Stimulated activated CD4-positive, alpha-beta T cell treated with anti-CD3 and anti-CD28 coated beads, Interleukin-2, amount 100 ng/mL, for 48 hours (primary cell): ENCODE results near the gene ADA.
"Not testable (repeated sequence)": the region's sequence is repeated elsewhere in the genome, so short reads cannot be mapped to it uniquely, and the experiment has no call there.

Source experiments
- DNase-seq, 2 donors: peaks; one replicate each; pipeline ENCODE4 v3.0.0-alpha.2; 2020

The ADA gene

DNA sequence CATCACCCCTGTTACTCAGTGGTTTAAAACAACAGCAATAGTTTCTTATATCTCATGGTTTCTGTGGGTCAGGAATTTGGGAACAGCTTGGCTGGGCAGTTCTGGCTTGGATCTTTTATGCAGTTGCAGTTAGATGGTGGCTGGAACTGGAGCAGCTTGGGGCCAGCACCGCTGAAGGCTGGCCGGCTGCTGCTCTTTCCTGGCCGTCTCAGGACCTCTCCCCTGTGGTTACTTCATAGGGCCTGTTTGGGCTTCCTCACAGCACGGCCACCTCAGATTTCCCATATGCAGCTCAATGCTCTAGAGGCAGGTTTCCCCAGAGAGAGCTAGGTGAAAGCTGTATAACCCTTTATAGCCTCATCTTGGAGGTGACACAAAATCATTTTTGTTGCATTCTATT, 53.6 kb downstream of the ADA start:
- no peak for DNase-seq

DNA sequence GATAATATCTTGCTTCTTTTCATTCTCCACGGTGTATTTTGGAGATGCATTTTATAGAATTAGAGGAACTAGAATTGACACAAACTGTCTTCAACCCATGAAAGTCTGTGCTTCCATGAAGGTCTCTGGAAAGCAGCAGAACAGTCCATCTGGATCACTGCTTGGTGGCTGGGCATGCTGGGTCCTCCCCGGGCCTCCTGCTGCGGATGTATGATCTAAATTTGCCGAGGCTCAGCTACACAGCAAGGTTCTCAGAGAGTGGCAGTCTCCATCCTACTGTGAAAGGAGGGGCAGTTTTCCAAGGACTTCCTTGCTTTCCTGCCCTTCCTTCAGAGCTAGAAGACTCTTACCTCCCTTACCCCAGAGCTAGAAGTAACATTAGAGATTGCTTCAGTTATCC, 54.0 kb downstream of the ADA start:
- no peak for DNase-seq

DNA sequence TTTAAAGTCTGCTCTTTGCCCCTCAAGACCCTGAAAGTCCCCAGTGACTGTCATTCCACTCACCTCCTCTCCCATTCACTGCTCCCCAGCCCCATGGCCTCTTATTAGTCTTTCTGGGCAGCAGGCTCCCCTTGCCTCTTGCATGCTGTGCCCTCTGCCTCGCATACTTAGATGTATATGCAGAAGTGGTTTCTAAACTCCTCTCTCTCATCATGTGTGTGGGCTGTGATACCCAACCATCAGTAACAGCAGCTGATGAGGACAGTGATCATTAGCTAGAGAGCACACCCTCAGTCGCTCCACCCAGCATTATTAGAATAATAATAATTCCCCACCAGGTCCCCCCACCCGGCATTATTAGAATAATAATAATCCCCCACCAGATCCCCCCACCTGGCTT, 54.6 kb downstream of the ADA start:
- no peak for DNase-seq

DNA sequence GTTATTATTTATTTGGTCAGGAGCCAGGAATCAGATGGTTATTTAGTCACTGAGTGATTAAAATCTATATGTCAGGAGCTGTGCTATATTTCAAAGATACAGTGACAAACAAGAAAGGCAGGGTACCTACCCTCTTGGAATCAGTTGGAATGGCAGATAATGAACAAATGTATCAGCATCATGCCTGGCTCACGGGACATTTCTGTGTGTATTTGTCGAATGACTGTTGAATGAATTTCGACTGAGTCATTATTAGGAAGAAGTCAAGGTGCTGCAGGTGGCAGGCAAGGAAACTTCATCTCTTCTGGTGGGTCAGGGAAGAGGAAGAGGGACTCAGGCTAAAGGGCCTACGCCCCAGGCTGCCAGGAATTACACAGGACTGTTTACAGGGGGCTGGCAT, 55.5 kb downstream of the ADA start:
- no peak for DNase-seq

DNA sequence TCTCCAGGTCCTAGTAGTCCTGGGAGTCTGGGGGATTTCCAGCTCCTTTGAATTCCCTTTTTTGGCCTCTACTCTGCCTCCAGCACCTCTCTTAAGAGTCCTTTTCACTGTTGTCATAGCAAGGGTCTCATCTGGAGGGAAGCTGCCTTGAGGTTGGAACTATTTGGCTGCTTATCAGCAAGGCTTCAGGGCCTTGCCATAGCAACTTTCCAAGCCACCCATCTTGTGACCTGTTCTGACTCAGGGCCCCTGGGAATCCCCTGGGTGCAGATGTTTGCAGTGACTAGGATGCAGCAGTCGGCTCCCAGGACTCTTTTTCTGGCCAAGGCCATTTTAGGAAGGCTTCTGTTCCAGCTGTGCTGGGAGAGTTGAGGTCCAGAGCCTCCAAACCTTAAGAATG, 56.8 kb downstream of the ADA start:
- no peak for DNase-seq

DNA sequence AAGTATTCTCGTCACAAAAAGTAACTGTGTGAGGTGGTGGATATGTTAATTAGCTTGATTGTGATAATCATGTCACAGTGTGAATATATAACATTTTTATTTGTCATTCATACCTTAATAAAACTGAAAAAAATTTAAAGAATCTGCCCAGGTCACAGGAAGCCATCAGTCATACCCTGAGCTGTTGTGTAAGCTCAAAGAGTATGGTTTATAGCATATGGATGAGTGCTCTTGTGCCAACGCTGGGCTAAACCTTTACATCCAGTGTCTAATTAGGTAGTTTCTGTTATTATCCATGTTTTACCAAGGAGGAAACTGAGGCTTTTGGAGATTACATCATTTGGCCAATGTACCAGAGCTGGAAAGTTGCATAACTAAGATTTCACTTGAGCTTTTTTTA, 57.7 kb downstream of the ADA start:
- DNase-seq = no peak

DNA sequence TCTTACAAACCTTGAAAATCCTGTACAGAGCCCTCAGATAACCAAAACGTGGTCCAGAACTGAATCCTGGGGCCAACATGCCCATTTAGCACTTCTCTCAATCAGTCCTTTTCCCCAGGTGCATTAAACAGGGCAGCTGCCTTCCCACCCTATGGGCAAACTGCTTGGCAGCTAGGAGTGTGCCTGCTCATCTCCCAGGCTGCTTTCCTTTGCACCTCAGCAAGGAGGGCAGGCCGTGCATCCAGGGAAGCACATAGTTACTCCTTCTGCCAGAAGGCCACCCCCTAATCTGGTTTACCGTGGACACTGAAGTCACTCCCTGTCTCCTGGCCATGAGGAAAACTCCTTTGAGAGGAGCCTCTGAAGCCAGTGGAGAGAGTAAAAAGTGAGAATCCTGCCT, 59.1 kb downstream of the ADA start:
- no peak for DNase-seq

DNA sequence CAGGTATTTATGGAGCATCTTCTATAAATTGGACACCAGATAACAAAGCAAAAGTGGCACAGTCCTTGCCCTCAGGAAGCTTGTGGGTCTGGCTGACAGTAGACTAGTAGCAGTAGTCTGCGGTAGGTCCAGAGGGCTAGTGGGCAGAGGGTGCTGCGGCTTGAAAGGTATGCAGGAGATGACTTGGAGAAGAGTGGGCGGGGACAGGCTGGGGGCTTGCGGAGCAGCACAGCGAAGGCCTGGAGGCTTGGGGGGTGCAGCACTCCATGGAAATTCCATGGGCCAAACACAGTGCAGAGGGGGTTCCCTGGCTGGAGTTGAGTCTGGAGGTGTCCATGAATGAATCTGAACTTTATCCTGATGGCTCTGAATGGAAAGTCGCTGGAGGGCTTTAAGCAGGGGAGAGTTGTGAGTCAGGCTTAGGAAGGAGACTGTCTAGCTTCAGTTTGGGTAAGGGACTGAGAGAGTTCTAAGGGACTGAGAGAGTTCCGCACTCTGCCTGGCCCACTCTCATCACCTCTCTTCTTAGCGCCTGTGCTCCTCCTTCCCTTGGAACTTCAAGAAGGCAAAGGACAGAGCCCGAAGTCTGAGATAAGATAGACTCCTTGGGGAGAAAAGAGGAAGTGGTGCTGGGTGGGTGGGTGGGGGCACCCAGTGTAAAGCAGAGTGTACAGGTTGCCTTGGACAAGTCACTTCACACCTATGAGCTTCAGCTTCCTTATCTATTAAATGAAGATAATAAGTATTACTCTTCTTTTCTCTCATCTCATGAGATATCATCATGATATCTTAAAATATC, 60.3 kb downstream of the ADA start:
- no peak for DNase-seq

DNA sequence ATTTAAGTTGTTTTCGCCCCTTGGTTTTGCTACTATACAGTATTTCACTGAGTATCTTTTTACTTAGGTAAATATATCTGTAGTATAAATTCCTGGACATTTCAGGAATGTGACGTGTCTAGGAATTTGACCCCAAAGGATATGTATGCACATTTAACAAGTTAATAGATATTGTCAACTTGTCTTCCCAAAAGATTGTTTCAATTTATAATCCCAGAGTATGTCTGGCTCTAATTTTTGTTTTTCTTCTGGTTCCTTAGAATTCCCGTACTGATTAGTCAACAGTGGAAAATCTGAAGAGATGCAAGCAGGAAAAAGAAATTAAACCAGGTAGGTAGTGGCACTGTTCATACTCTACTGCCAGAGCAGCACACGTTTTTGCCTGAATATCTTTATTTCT, 62.0 kb downstream of the ADA start:
- no peak for DNase-seq

DNA sequence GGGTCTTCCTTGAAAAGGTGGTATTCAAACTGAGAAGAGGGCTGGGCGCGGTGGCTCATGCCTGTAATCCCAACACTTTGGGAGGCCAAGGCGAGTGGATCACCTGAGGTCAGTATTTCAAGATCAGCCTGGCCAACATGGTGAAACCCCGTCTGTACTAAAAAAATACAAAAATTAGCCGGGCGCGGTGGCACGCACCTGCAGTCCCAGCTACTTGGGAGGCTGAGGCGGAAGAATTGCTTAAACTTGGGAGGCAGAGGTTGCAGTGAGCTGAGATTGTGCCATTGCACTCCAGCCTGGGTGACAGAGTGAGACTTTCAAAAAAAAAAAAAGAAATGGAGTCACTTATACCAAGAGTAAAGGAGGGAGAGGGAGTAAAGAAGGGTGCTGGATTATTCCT, 63.2 kb downstream of the ADA start:
- not testable (repeated sequence) for DNase-seq

DNA sequence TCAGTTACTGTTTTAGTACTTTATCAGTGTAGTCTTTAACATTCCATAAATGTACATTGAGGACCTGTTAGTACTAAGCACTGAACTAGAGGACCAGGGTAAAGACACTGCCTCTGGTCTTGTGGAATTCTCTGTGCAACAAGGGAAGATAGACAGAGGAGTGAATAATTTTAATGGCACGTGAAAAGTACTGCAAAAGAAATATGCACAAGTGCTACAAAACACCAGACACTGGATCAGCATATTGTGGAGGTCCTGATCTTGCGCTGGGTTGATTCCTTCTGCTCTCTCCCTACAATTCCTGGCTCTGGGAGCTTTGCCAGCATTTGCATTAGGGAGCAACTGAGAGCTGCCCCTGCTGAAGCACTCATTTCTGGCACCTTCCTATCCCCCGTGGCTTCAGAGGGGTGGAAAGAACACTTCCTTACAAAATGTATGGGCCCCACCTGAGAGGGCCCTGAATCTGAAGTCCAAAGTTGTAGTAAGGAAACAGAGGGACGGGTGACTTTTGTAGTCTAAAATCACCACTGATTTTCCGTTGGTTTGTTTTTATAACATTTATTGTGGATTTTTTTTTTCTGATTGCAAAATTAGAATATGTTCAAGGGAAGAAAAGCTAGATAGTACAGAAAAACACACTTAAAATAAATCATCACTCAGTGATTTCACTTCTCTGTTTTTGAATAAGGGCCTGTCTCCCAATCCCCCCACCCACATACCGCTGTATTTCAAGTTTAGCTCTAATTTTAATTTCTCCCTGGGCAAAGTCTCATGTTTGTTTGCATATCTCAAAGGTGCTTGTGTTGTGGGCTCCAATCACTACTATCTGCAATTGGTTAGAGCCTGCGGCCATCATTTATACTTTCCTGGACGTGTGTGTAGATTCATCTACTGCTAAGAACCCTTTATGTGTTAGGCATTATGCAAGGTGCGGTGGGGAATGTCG, 64.2 kb downstream of the ADA start:
- no peak for DNase-seq

DNA sequence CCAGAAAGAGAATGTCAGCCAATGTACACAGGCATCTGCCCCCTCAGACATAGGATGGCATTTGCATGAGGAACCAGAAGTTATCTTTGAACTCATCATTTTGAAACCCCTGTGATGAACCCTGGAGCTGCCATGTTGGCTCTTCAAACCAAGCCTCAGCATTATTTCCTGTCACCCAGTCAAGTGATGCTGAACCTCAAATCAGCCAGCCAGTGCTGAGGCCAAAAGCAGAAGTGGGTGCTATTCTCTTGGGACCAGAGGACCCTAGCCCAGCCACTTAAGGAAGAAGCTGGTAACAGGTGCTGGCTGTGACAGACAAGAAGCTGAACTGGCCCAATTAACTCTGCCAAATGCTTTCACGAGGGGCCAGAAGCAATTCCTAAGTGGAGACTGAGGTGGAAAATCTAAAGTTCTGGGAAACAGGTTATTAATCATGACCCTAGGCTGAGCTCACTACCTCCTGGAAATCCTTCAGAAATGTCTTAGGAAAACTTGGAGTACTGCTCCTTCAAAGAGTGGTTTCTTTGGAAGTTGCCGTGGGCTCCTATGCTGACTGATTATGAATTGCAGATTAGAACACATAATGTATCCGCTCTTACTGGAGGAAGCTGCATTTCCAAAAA, 65.1 kb downstream of the ADA start:
- DNase-seq = no peak

DNA sequence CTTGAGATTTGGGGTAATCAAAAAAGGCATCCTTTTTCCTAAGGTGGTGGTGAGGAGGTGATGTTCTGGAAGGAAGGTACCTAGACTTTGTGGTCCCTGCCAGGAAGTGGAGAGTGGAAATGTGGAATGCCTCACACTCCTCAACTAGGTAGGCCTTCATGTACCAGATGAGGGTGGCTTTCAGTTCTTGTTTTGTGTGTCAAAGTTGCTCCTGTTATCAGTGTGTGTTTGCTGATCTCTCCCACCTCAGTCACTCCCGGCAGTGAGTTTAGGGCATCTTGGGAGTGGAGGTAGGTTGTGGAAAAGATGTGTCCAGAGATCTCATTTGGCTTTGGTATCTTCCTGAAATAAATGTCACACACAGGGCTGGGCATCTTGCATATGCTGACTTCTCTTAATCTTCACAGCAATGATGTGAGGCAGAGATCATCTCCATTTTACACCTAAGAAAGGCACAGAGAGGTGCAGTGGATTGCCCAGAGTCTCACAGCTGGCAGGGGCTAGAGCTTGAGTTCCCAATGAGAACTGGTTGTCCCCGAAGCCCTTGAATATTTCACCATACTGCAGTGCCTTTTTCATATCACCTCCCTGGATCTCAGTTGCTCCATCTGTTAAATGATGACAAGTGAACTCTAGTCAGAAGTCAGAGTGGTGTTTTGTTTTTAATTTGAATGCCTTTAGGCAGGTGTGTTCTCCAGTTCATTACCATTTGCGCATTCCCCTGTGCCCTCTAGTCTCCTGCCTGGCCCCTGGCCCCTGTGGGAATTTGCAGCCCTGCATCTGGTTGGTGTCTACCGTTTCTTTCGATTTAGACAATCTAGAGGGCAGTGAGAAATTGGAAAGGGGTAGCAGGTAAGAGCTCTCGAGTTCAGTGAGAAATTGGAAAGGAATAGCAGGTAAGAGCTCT, 66.2 kb downstream of the ADA start:
- no peak for DNase-seq

DNA sequence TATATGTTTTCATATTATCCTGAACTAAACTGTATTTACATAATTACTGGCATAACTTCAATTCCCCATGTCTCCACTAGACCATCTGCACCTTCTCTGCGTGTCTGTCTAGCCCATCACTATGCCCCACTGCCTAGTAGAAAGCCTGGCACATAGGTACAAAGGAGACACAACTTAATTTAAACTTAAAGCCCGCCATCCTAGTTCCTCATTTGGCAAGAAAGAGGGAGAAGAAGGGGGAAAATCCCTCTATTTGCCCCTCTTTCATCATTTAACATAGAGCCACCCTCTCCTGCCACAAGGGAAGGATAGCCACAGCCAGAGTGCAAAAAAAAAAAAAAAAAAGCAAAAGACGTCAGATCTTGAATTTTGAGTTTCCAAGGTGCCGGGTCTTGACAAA, 67.3 kb downstream of the ADA start:
- no peak for DNase-seq

DNA sequence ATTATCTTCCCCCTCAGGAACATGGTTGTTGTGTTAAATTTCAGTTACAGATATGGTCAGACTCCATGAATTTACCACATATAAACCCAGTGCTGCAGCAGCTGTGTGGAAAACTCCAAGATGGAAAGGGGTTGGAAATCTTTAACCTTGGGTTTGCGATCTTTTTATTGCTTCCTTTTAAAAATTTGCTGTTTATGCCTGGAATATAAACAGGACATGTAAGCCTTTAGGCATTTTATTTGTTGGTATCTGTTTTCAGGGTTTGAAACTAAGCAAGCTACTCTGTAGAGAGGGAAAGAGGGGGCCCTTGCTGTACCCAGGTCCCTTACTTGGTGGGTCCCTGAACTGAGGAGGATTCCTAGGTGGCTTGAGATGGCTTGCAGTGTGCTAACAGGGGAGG, 68.3 kb downstream of the ADA start:
- no peak for DNase-seq

DNA sequence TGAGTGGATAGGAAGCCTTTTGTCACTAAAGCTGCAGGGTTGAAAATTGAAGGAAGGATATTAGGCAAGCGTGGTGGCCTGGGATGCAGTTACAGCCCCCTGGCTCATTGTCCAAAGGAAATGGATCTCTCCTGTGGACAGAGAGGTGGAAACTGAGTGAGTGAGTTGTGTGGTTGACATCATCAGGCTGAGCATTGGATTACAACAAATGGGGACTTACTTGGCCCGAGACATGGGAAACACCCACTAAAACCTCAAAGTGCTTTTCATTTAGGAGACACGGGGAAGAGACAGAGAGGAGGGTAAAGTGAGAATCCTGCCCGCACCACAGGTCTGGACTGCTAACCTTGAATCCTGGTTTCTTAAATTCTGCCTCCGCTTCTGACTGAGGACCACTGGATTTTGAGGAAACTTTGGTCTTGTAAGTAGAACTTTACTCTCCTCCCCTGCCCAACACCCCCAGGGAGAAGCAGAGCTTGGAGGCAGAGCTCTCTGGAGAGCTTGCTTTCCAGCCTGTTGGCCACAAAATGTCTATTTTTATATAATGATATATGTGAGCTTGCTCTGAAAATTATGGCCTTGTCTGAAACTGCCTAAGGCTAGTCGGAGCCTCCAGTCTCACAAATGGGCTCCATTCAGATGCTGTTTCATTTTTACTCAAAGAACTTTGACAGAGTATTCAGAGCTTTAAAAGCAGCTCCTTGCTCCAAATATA, 69.0 kb downstream of the ADA start, which contains the start of gene PKIG:
TSS of gene PKIG (plus strand) at position 269 of the 715 bp plus-strand sequence. CDS start 31,978 bp downstream, outside the sequence.
- no peak for DNase-seq

DNA sequence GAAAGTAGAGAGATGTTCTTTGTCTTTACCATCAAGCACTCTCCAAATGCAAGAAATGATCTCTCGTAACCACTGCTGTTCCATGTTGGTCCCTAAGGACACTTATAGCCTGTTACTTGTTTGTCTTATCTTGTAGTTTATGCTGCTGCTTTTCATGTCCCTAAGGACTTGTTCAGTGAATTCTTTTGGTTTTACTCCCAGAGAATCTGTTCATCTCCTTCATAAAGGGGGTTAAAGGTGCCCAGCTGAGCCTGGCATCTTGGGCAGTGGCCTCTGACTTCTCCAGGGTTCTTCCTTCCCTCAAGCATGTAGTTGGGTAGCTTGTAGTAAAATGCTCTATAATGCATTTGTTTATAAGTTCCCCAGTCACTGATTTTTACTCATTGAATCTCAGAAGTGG, 70.0 kb downstream of the ADA start:
- no peak for DNase-seq

DNA sequence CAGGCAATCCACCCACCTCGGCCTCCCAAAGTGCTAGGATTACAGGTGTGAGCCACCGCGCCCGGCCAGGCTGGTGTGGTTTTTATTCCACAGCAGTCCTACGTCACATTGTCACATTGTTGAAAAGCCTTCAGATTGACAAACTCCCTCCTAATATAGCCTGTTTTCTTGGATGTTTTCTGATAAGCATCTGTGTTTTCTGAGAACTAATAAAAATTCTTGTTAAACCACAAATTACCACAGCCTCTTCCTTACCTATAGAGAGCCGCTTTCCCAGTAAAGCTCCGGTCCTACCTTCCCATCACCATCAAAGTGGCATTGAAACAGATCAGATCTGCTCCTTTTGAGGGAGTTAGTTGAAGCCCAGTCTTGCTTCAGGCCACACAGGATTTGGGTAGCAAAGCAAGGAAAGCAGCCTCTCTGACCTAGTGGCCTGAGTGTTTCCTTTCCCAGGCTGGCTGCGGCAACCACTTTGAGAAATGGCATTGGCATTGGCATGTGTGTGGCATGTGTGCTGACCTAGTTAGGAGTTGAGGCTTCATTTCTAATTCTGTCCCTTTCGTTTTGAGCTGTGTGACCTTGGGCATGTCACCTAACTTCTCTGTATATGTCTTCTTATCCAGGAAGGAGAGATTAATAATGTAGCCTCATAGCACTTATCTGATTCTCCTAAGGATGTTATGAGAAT, 70.8 kb downstream of the ADA start:
- DNase-seq = no peak

DNA sequence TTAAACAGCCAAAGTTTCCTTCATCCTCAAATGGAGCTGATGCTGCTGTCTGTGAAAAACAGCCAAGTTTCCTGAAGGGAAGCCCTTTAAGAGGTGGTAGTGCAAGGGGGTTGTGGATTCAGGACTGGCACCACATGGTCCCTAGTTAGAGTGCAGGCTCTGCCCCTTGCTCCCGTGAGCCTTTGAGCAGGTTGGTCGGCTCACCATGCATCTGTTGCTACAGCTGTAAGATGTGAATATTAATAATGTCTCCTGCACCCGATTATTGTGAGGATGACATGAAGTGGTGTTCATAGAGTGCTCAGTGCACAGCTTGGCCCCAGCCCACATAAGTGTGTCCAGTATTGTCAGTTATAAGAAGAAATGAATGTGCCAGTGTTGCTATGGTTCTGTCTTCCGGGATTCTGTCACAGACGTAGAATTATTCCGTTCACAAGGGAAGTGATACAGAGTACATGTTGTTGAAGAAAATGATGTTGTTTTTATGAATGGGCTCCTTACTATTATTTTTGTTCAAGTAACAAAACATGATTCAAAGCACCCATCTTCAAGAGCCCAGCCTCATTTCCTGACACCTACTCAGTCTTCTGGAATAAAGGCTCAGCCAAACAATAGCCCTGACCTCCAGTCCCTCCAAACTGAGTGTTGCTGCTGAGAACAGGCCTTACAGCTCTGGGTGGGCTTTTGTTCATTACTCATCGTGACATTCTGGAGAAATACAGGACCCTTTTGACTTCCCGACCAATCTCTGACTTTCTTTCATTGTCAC, 72.0 kb downstream of the ADA start:
- DNase-seq = no peak

DNA sequence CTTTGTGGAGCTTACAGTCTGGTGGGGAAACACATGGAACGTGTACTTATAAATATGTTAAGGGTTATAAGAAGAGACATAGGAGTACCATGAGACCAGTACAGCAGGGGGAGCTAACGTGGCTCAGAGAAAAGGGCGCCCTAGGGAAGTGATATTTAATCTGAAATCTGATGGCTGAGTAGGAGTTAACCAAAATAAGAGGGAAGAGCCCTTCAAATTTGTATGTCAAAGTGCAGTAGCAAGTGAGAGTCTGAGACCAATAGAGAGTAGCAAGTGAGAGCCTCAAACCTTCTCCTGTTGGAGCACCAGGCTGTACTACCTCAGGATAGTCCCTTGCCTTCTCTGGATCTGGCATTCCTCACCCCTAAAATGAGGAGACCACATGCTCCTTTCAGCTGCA, 75.2 kb downstream of the ADA start:
- no peak for DNase-seq
